Astrocyte (in vitro differentiated cells and primary cell): ENCODE data around the gene TTC23L.

Source experiments
- CTCF ChIP-seq: IDR thresholded peaks from 2 replicates; pipeline ENCODE4 v1.5.1; 2011; ENCODE audit warnings: low read depth, mild to moderate bottlenecking, inconsistent platforms, low read length, moderate library complexity; ENCODE audit not compliant: insufficient read depth
- EZH2 ChIP-seq: IDR thresholded peaks from 2 replicates; pipeline ENCODE4 v1.6.1; 2012; ENCODE audit warnings: mild to moderate bottlenecking, low read length, inconsistent platforms; ENCODE audit not compliant: insufficient read depth

GRCh38 chr5:34928267-34928666 lies 89.3 kb downstream of the TTC23L start:
- no peak for TF ChIP-seq CTCF
- TF ChIP-seq EZH2: no peak
